HepG2 (cell line): Measurements from ENCODE around the gene FOXA1. TPM values are rescaled to one million over a fixed set of nuclear protein-coding genes. Genes with fewer than 3 reads are reported as not detected.

ENCODE experiments used
- HNRNPK ChIP-seq: fragments of 200-400 bp; formaldehyde crosslinking; IDR thresholded peaks from 2 replicates; pipeline ENCODE4 v1.6.1; 2018; ENCODE audit warnings: low read length, low read depth, moderate library complexity, mild to moderate bottlenecking; ENCODE audit not compliant: poor library complexity, severe bottlenecking
- KLF16 ChIP-seq, 2 experiments: sonication (generic) in 1 of 2; formaldehyde crosslinking in 1 of 2; IDR thresholded peaks; 2 replicates each; pipeline versions ENCODE4 v1.6.1 to v1.8.0; 2016 to 2023; ENCODE audit warnings: missing genetic modification reagents in 2 of 2, missing compliant biosample characterization in 1 of 2
- MAFG ChIP-seq: sonication (generic); formaldehyde crosslinking; IDR thresholded peaks from 2 replicates; pipeline ENCODE4 v1.5.1; 2020; ENCODE audit warnings: mild to moderate bottlenecking, missing genetic modification reagents
- MED8 ChIP-seq: sonication (generic); formaldehyde crosslinking; IDR thresholded peaks from 2 replicates; pipeline ENCODE4 v1.8.1; 2023; ENCODE audit warnings: mild to moderate bottlenecking, missing genetic modification reagents; ENCODE audit not compliant: insufficient replicate concordance
- NCOA5 ChIP-seq: sonication (generic); formaldehyde crosslinking; IDR thresholded peaks from 2 replicates; pipeline ENCODE4 v1.4.0; 2020; ENCODE audit warnings: missing genetic modification reagents
- PAWR ChIP-seq: sonication (generic); formaldehyde crosslinking; IDR thresholded peaks from 2 replicates; pipeline ENCODE4 v1.4.0; 2020; ENCODE audit warnings: missing genetic modification reagents, mild to moderate bottlenecking, borderline replicate concordance
- SMAD1 ChIP-seq: sonication (generic); formaldehyde crosslinking; IDR thresholded peaks from 2 replicates; pipeline ENCODE4 v1.4.0; 2020; ENCODE audit warnings: missing genetic modification reagents, low read depth, mild to moderate bottlenecking, borderline replicate concordance
- SMC3 ChIP-seq: IDR thresholded peaks from 2 replicates; pipeline ENCODE4 v1.6.1; 2011; ENCODE audit warnings: low read length, improper control_type of control experiment
- ZNF296 ChIP-seq: sonication (generic); formaldehyde crosslinking; conservative IDR thresholded peaks from 2 replicates; pipeline ENCODE4 v1.5.0; 2020; ENCODE audit warnings: mild to moderate bottlenecking, missing genetic modification reagents
- ZNF530 ChIP-seq: sonication (generic); formaldehyde crosslinking; IDR thresholded peaks from 2 replicates; pipeline ENCODE4 v1.5.0; 2020; ENCODE audit warnings: low read depth, mild to moderate bottlenecking, missing genetic modification reagents
- ZNF724P ChIP-seq: sonication (generic); formaldehyde crosslinking; IDR thresholded peaks from 2 replicates; pipeline ENCODE4 v1.8.0; 2022; ENCODE audit warnings: missing genetic modification reagents, borderline replicate concordance
- polyA plus RNA-seq, 8 experiments: library from polyadenylated mRNA; depleted of rRNA in 3 of 8; stranded (reverse) in 7 of 8; unstranded in 1 of 8; fragments of >200 nt; fragmentation: Illumina TruSeq in 4 of 8; extraction: Trizol in 4 of 8; gene quantifications; 2 replicates each; pipeline versions ENCODE4 v1.2.1 to v1.2.3, GENCODE V29; 2011 to 2016; ENCODE audit warnings: low read depth in 4 of 8, missing spikeins in 1 of 8, mixed read lengths in 1 of 8; ENCODE audit not compliant: insufficient read depth in 1 of 8
- total RNA-seq, 5 experiments: library from RNA; depleted of rRNA; stranded (reverse); fragments of >200 nt; fragmentation: Illumina TruSeq; extraction: Trizol; gene quantifications; 2 replicates each; pipeline ENCODE4 v1.2.3, GENCODE V29; 2016; ENCODE audit warnings: low read depth in 1 of 5
- TF ChIP-seq, protein P1 (sequence below): sonication (generic); formaldehyde crosslinking; conservative IDR thresholded peaks from 2 replicates; pipeline ENCODE4 v1.8.0; 2022; ENCODE audit warnings: low read depth, missing genetic modification reagents
- TF ChIP-seq, protein P2 (sequence below): sonication (generic); formaldehyde crosslinking; IDR thresholded peaks from 2 replicates; pipeline ENCODE4 v1.5.1; 2020; ENCODE audit warnings: missing genetic modification reagents, mild to moderate bottlenecking, borderline replicate concordance
- TF ChIP-seq, protein P3 (sequence below): sonication (generic); formaldehyde crosslinking; IDR thresholded peaks from 2 replicates; pipeline ENCODE4 v1.8.0; 2022; ENCODE audit warnings: mild to moderate bottlenecking, missing genetic modification reagents
- TF ChIP-seq, protein P4 (sequence below): sonication (generic); formaldehyde crosslinking; conservative IDR thresholded peaks from 2 replicates; pipeline ENCODE4 v1.4.0; 2020; ENCODE audit warnings: missing genetic modification reagents

FOXA1 gene
- total and polyA plus RNA-seq, 2 of the 13 experiments (the other 11 are each of a cell fraction or from before 2014, with no cell fraction given), result 43.4 to 58.6 TPM

DNA sequence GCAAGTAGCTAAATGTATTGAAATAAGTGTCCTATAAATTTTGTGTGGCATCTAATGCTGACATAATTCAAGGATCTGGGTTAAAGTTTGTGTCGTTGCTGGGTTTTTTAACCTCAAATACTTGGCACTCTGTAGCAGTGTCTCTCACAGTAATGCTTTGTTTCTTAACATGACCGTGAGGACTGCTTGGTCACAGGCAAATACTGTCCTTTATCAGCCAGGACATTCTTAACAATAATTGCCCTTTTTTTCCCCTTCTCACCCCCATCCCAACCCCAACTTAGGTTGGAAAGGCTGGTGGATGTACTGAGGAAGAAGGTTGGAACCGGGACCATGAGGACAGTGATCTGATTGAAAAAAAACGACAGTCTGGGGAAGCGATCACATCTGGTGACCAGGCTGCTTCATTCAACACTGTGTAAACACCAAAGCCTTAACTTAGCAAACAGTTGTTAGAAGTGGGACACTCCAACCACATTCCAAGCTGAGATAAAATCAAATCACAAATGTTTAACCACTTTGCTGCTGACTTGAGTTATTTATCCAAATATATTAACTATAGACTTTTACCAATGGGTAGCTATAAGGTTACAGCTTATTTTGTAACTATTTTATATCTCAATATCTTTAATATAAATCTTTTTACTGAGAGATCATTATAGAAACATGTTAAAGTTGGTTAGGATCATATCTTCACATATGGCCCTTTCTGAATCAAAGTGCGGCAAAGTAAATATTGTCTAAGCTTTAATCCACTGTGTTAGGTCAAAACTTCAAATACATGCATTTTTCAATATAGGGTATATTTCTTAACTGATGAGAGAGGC lies 48.2 kb downstream of the FOXA1 start (continued):
- TF ChIP-seq ZNF724P (CRISPR knock-in tag) (0 out of 2 replicates have a peak, but pooled peaks have one; percentile 84), ZNF296 (CRISPR knock-in tag) (no peak), KLF16 (CRISPR knock-in tag; IDR thresholded peaks at IDR 0.05) (peak in 1 of 2 experiments; percentile 95; a peak in 2 of 4 replicates), ZNF530 (CRISPR knock-in tag) (no peak), MED8 (peak; percentile 60), NCOA5 (CRISPR knock-in tag) (0 out of 2 replicates have a peak, but pooled peaks have one; percentile 78), SMC3 (peak; percentile 43), MAFG (no peak), PAWR (CRISPR knock-in tag) (no peak), HNRNPK (peak; percentile 93), SMAD1 (CRISPR knock-in tag) (no peak)
- TF ChIP-seq, protein P1, sequence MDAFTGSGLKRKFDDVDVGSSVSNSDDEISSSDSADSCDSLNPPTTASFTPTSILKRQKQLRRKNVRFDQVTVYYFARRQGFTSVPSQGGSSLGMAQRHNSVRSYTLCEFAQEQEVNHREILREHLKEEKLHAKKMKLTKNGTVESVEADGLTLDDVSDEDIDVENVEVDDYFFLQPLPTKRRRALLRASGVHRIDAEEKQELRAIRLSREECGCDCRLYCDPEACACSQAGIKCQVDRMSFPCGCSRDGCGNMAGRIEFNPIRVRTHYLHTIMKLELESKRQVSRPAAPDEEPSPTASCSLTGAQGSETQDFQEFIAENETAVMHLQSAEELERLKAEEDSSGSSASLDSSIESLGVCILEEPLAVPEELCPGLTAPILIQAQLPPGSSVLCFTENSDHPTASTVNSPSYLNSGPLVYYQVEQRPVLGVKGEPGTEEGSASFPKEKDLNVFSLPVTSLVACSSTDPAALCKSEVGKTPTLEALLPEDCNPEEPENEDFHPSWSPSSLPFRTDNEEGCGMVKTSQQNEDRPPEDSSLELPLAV (CRISPR knock-in tag), result no peak
- TF ChIP-seq, protein P2, sequence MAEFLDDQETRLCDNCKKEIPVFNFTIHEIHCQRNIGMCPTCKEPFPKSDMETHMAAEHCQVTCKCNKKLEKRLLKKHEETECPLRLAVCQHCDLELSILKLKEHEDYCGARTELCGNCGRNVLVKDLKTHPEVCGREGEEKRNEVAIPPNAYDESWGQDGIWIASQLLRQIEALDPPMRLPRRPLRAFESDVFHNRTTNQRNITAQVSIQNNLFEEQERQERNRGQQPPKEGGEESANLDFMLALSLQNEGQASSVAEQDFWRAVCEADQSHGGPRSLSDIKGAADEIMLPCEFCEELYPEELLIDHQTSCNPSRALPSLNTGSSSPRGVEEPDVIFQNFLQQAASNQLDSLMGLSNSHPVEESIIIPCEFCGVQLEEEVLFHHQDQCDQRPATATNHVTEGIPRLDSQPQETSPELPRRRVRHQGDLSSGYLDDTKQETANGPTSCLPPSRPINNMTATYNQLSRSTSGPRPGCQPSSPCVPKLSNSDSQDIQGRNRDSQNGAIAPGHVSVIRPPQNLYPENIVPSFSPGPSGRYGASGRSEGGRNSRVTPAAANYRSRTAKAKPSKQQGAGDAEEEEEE (CRISPR knock-in tag), result no peak; the same call in 1 of the 2 replicates
- TF ChIP-seq, protein P3, sequence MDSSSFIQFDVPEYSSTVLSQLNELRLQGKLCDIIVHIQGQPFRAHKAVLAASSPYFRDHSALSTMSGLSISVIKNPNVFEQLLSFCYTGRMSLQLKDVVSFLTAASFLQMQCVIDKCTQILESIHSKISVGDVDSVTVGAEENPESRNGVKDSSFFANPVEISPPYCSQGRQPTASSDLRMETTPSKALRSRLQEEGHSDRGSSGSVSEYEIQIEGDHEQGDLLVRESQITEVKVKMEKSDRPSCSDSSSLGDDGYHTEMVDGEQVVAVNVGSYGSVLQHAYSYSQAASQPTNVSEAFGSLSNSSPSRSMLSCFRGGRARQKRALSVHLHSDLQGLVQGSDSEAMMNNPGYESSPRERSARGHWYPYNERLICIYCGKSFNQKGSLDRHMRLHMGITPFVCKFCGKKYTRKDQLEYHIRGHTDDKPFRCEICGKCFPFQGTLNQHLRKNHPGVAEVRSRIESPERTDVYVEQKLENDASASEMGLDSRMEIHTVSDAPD (CRISPR knock-in tag), result peak; percentile 97
- TF ChIP-seq, protein P4, sequence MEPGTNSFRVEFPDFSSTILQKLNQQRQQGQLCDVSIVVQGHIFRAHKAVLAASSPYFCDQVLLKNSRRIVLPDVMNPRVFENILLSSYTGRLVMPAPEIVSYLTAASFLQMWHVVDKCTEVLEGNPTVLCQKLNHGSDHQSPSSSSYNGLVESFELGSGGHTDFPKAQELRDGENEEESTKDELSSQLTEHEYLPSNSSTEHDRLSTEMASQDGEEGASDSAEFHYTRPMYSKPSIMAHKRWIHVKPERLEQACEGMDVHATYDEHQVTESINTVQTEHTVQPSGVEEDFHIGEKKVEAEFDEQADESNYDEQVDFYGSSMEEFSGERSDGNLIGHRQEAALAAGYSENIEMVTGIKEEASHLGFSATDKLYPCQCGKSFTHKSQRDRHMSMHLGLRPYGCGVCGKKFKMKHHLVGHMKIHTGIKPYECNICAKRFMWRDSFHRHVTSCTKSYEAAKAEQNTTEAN (CRISPR knock-in tag), result 0 out of 2 replicates have a peak, but pooled peaks have one; percentile 84
